Mesenchymal stem cell (in vitro differentiated cells and primary cell): ENCODE results near the gene VPS41.

Experiments used
- DNase-seq: peaks from one replicate; pipeline ENCODE4 v3.0.0-alpha.2; 2013
- H2AFZ ChIP-seq: one replicate; pipeline ENCODE4 v1.6.1; 2013; ENCODE audit warnings: low read depth, mild to moderate bottlenecking, control low read depth, inconsistent platforms, low read length, moderate library complexity
- H2AK5ac ChIP-seq: 2 replicates; pipeline ENCODE4 v1.6.1; 2013; ENCODE audit warnings: low read length, moderate library complexity, mild to moderate bottlenecking, inconsistent platforms; ENCODE audit not compliant: severe bottlenecking
- H2BK120ac ChIP-seq: one replicate; pipeline ENCODE4 v1.6.1; 2013; ENCODE audit warnings: low read depth, mild to moderate bottlenecking, inconsistent platforms, low read length, moderate library complexity
- H2BK12ac ChIP-seq, 2 experiments: one replicate each; pipeline ENCODE4 v1.6.1; 2013; ENCODE audit warnings: inconsistent platforms in 2 of 2, low read length in 2 of 2, mild to moderate bottlenecking in 2 of 2, moderate library complexity in 2 of 2, control low read depth in 1 of 2
- H2BK15ac ChIP-seq: one replicate; pipeline ENCODE4 v1.6.1; 2013; ENCODE audit warnings: mild to moderate bottlenecking, low read depth, inconsistent platforms; ENCODE audit not compliant: poor library complexity, severe bottlenecking
- H2BK5ac ChIP-seq: 2 replicates; pipeline ENCODE4 v1.6.1; 2013; ENCODE audit warnings: low read depth, mild to moderate bottlenecking, low read length, control low read depth, inconsistent platforms; ENCODE audit not compliant: poor library complexity, severe bottlenecking
- H3K14ac ChIP-seq, 2 experiments: one replicate each; pipeline ENCODE4 v1.6.1; 2013; ENCODE audit warnings: inconsistent platforms in 2 of 2, low read length in 2 of 2, control low read depth in 1 of 2, mild to moderate bottlenecking in 1 of 2, moderate library complexity in 1 of 2
- H3K18ac ChIP-seq, 2 experiments: one replicate each; pipeline ENCODE4 v1.6.1; 2013; ENCODE audit warnings: inconsistent platforms in 2 of 2, low read length in 2 of 2, control low read depth in 1 of 2, low read depth in 1 of 2, mild to moderate bottlenecking in 1 of 2
- H3K23ac ChIP-seq, 2 experiments: one replicate each; pipeline ENCODE4 v1.6.1; 2013; ENCODE audit warnings: inconsistent platforms in 2 of 2, low read length in 2 of 2, mild to moderate bottlenecking in 2 of 2, moderate library complexity in 2 of 2, control low read depth in 1 of 2
- H3K27ac ChIP-seq: 2 replicates; pipeline ENCODE4 v1.5.1; 2013; ENCODE audit warnings: mild to moderate bottlenecking, moderate library complexity, low read length, control low read depth, inconsistent platforms; ENCODE audit not compliant: poor library complexity, severe bottlenecking
- H3K27me3 ChIP-seq, 2 experiments: 2 replicates each; pipeline versions ENCODE4 v1.6.1 to v1.7.0; 2013; ENCODE audit warnings: low read length in 2 of 2, mild to moderate bottlenecking in 2 of 2, moderate library complexity in 2 of 2, control low read depth in 1 of 2, inconsistent platforms in 1 of 2; ENCODE audit not compliant: control insufficient read depth in 1 of 2, insufficient read depth in 1 of 2
- H3K36me3 ChIP-seq, 2 experiments: 2 replicates each; pipeline versions ENCODE4 v1.6.1 to v1.7.0; 2013; ENCODE audit warnings: low read length in 2 of 2, control low read depth in 1 of 2, inconsistent platforms in 1 of 2, low read depth in 1 of 2, mild to moderate bottlenecking in 1 of 2; ENCODE audit not compliant: insufficient read depth in 2 of 2, control insufficient read depth in 1 of 2
- H3K4ac ChIP-seq, 2 experiments: one replicate each; pipeline ENCODE4 v1.6.1; 2013; ENCODE audit warnings: inconsistent platforms in 2 of 2, low read length in 2 of 2, mild to moderate bottlenecking in 2 of 2, moderate library complexity in 2 of 2, control low read depth in 1 of 2, low read depth in 1 of 2
- H3K4me1 ChIP-seq: 2 replicates; pipeline ENCODE4 v1.6.1; 2013; ENCODE audit warnings: low read depth, low read length, control low read depth; ENCODE audit not compliant: control insufficient read depth, insufficient read depth
- H3K4me2 ChIP-seq: 2 replicates; pipeline ENCODE4 v1.6.1; 2013; ENCODE audit warnings: low read length, mild to moderate bottlenecking, inconsistent platforms; ENCODE audit not compliant: poor library complexity, severe bottlenecking
- H3K4me3 ChIP-seq, 2 experiments: 2 replicates each; pipeline versions ENCODE4 v1.5.1 to v1.7.0; 2013; ENCODE audit warnings: low read length in 2 of 2, mild to moderate bottlenecking in 2 of 2, control low read depth in 1 of 2, low read depth in 1 of 2; ENCODE audit not compliant: insufficient read depth in 1 of 2
- H3K79me1 ChIP-seq: replicated peaks from 2 replicates; pipeline ENCODE4 v1.6.1; 2013; ENCODE audit warnings: mild to moderate bottlenecking, control low read depth, low read length, inconsistent platforms; ENCODE audit not compliant: poor library complexity, severe bottlenecking
- H3K9ac ChIP-seq: 2 replicates; pipeline ENCODE4 v1.7.0; 2013; ENCODE audit warnings: mild to moderate bottlenecking, low read length, moderate library complexity
- H3K9me3 ChIP-seq: 2 replicates; pipeline ENCODE4 v1.7.0; 2013; ENCODE audit warnings: mild to moderate bottlenecking, low read length; ENCODE audit not compliant: control insufficient read depth
- H4K8ac ChIP-seq: one replicate; pipeline ENCODE4 v1.6.1; 2013; ENCODE audit warnings: inconsistent platforms, mild to moderate bottlenecking, low read length, moderate library complexity
- H4K91ac ChIP-seq: one replicate; pipeline ENCODE4 v1.6.1; 2013; ENCODE audit warnings: mild to moderate bottlenecking, low read length, inconsistent platforms
- WGBS: methylation state at CpG from one replicate; pipeline ENCODE4 v1.1.7; 2013; ENCODE audit warnings: mixed read lengths; 5-methylcytosine and 5-hydroxymethylcytosine counted together

VPS41 gene

DNA sequence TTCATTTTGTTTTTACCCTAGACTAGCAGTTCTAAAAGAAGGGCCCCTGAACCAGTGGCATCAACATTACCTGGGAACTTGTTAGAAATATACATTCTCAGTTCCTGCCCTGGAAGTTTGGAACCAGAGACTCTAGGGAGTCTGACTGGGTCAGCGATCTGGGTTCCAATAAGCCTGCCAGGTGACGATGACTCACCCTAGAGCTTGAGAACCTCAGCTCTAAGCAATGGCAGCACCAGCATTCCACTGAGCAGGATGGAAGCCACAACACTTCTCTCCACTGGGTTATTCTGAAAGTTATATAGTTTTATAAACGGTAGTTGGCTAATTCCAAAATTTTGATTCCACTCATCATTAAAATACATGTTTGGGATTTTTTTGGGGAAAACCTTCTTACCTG lies 180.8 kb downstream of the VPS41 start:
- Histone ChIP-seq H3K9ac (no peak overlapping the region), H2AFZ (no peak overlapping the region), H2BK120ac (no peak overlapping the region), H3K27me3 (no peaks in the 10 kb centered on the region), H3K23ac (no peak overlapping the region), H3K4ac (no peak overlapping the region), H3K4me1 (peaks cover 6% of the 10 kb centered on the region), H2BK12ac (no peak overlapping the region), H3K4me2 (no peak overlapping the region), H3K27ac (peak overlapping the region; percentile 22), H3K14ac (no peak overlapping the region), H4K8ac (no peak overlapping the region), H2BK15ac (no peak overlapping the region), H2AK5ac (no peak overlapping the region), H3K9me3 (no peaks in the 10 kb centered on the region), H2BK5ac (no peak overlapping the region), H4K91ac (no peak overlapping the region), H3K4me3 (no peak overlapping the region), H3K18ac (no peak overlapping the region), H3K79me1 (peaks cover 2% of the 10 kb centered on the region), H3K36me3 (peaks cover 20 to 53% of the 10 kb centered on the region in 2 experiments)
- 60% methylated on average over 1 of the region's 3 CpGs for WGBS
- DNase-seq, result no peak

DNA sequence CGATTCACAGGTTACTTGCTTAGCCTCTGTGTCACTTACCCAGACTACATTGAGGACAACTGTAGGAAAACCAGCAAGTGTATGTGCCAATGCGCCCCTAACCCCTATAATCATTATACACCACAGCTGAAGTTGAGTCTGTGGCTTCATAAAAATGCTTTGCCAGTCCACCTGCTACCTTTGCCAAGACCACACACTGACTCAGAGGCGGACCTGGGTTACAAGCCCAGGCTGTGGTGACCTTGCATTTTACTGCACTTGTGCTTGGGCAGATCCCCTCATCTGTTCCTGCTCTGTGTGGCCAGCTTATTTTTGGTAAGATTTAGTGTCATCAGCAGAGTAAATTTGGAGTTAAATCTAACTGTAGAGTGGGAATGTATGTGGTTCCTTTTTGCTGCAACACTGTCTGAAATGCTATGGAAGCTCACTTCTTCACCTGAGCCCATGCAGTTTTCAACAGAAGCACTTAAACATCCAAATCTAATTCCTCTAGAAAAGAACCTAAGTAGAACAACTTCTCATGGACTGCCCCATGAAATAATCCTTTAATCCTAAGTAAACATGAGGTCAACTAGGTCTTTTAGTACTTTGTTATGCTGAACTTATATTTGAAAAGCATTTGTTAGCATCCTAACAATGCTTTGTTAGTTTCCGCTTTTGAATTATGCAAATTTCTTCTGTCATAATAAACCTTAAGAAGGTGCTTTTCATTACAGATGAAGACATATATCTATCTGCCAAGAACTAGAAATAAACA lies 181.6 kb downstream of the VPS41 start:
- Histone ChIP-seq H3K9me3 (no peaks in the 10 kb centered on the region), H2AK5ac (no peak overlapping the region), H3K27me3 (no peaks in the 10 kb centered on the region), H2BK5ac (no peak overlapping the region), H2BK15ac (no peak overlapping the region), H3K9ac (no peak overlapping the region), H2BK120ac (no peak overlapping the region), H4K8ac (no peak overlapping the region), H3K18ac (no peak overlapping the region), H3K36me3 (peaks cover 20 to 60% of the 10 kb centered on the region in 2 experiments), H4K91ac (no peak overlapping the region), H3K14ac (no peak overlapping the region), H2AFZ (no peak overlapping the region), H2BK12ac (no peak overlapping the region), H3K79me1 (peaks cover 2% of the 10 kb centered on the region), H3K23ac (no peak overlapping the region), H3K27ac (no peak overlapping the region), H3K4me2 (no peak overlapping the region), H3K4ac (no peak overlapping the region), H3K4me1 (peaks cover 6% of the 10 kb centered on the region), H3K4me3 (no peak overlapping the region)
- WGBS, result 97% methylated on average over 3 of the region's 4 CpGs
- DNase-seq, result no peak

DNA sequence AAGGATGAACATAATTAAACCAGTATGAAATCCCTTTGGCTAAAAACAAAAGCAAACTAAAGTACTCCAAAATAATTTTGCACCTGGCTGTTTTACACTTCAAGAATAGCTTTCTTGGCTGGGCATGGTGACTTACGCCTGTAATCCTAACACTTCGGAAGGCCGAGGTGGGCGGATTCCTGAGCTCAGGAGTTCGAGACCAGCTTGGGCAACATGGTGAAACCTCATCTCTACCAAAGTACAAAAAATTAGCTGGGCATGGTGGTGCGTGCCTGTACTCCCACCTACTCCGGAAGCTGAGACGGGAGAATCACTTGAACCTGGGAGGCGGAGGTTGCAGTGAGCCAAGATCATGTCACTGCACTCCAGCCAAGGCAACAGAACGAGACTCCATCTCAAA lies 185.7 kb downstream of the VPS41 start:
- H3K4me1 ChIP-seq, result peaks cover 4% of the 10 kb centered on the region
- H2AK5ac ChIP-seq, result no peak overlapping the region
- no peak overlapping the region for H2BK12ac ChIP-seq
- DNase-seq, result no peak
- no peak overlapping the region for H3K4me3 ChIP-seq
- no peak overlapping the region for H3K9ac ChIP-seq
- H3K18ac ChIP-seq, result no peak overlapping the region
- no peaks in the 10 kb centered on the region for H3K27me3 ChIP-seq
- peaks cover 24 to 68% of the 10 kb centered on the region in 2 experiments for H3K36me3 ChIP-seq
- no peak overlapping the region for H4K8ac ChIP-seq
- no peak overlapping the region for H3K14ac ChIP-seq
- peaks cover 2% of the 10 kb centered on the region for H3K79me1 ChIP-seq
- 96% methylated on average over 5 of the region's 10 CpGs for WGBS
- H2BK5ac ChIP-seq, result no peak overlapping the region
- H2AFZ ChIP-seq, result no peak overlapping the region
- H3K4ac ChIP-seq, result no peak overlapping the region
- no peak overlapping the region for H2BK15ac ChIP-seq
- H3K27ac ChIP-seq, result no peak overlapping the region
- H3K4me2 ChIP-seq, result no peak overlapping the region
- H4K91ac ChIP-seq, result no peak overlapping the region
- H2BK120ac ChIP-seq, result no peak overlapping the region
- no peak overlapping the region for H3K23ac ChIP-seq
- no peaks in the 10 kb centered on the region for H3K9me3 ChIP-seq

GRCh38 chr7:38716397-38716796 lies 192.6 kb downstream of the VPS41 start:
- 94% methylated on average over 4 of the region's 4 CpGs for WGBS
- H2BK120ac ChIP-seq, result no peak overlapping the region

More at GRCh38 chr7:38716397-38716796, 192.6 kb downstream of the VPS41 start:
- H3K79me1 ChIP-seq, result no peaks in the 10 kb centered on the region
- no peak overlapping the region for H3K9ac ChIP-seq
- no peak overlapping the region for H3K4me2 ChIP-seq
- H3K27me3 ChIP-seq, result no peaks in the 10 kb centered on the region
- no peak for DNase-seq
- H2BK5ac ChIP-seq, result no peak overlapping the region
- H3K18ac ChIP-seq, result no peak overlapping the region
- no peak overlapping the region for H2BK12ac ChIP-seq
- H2AFZ ChIP-seq, result no peak overlapping the region
- no peak overlapping the region for H3K4ac ChIP-seq
- no peaks in the 10 kb centered on the region for H3K4me1 ChIP-seq
- H3K36me3 ChIP-seq, result peaks cover 4 to 13% of the 10 kb centered on the region in 2 experiments
- no peak overlapping the region for H3K4me3 ChIP-seq
- H2AK5ac ChIP-seq, result no peak overlapping the region
- H4K91ac ChIP-seq, result no peak overlapping the region
- H2BK15ac ChIP-seq, result no peak overlapping the region
- H3K14ac ChIP-seq, result no peak overlapping the region
- H4K8ac ChIP-seq, result no peak overlapping the region
- no peaks in the 10 kb centered on the region for H3K9me3 ChIP-seq
- H3K23ac ChIP-seq, result no peak overlapping the region
- no peak overlapping the region for H3K27ac ChIP-seq
